ENCODE data around the gene SRRM1. TPM values are rescaled to one million over a fixed set of nuclear protein-coding genes. Genes with fewer than 3 reads are reported as not detected.

Gene SRRM1
- total and polyA plus RNA-seq, 9 of the 15 experiments (the other 6 are each of a cell fraction or from before 2014, with no cell fraction given), result 54.5 to 268 (median 115) TPM

DNA sequence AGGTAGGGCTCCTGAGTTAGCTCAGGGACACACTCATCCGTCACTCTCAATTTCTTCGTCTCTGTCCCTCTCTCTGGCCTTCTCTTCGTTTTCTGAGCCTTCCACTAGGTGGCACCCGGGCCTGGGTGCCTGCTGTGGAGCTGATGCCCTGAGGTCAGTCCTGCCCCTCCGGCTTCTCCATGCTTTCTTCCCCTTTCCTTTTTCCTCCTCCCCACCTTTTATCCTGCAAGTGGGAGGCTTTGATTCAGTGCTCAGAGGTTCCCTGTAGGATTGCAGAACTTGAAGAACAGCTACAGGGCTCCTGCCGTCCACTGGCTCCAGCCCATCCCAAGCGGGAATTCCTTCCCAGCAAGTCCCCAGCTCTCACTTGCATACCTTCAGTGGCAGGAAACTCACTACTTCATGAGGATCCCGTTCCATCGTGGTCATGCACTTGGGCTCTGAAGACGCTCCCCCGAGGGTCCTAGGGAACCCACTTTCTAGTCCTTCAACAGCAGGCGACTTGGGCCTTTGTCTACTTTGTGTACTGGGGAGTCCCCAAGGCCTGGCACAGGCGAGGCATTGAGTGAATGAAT lies 45.6 kb downstream of the SRRM1 start (continued):
- no peak for TF ChIP-seq RREB1 (CRISPR knock-in tag; IDR thresholded peaks at IDR 0.05)
- TF ChIP-seq SMARCB1 (IDR thresholded peaks at IDR 0.05; ENCODE audit: insufficient read length, low read depth), result no peak
- TF ChIP-seq MYNN (IDR thresholded peaks at IDR 0.05), result no peak
- TF ChIP-seq MYNN (CRISPR knock-in tag; IDR thresholded peaks at IDR 0.05), result no peak
- TF ChIP-seq POLR2H (tag; IDR thresholded peaks at IDR 0.05; ENCODE audit: low read depth), result no peak
- peak; percentile 11 to 55; a peak in 1 of 4 replicates for TF ChIP-seq MLLT1 (IDR thresholded peaks at IDR 0.05)
- TF ChIP-seq SMARCE1 (IDR thresholded peaks at IDR 0.05), result no peak
- no peak for TF ChIP-seq ELF4 (CRISPR knock-in tag; IDR thresholded peaks at IDR 0.05)
- TF ChIP-seq STAG1 (CRISPR knock-in tag; IDR thresholded peaks at IDR 0.05; ENCODE audit: borderline replicate concordance), result peak; percentile 65; the same call in 1 of the 2 replicates
- no peak for TF ChIP-seq JUNB (CRISPR knock-in tag; conservative IDR thresholded peaks at IDR 0.05)
- TF ChIP-seq ZKSCAN8 (CRISPR knock-in tag; IDR thresholded peaks at IDR 0.05), result no peak
- no peak for TF ChIP-seq FOXA1 (IDR thresholded peaks at IDR 0.05; ENCODE audit: borderline replicate concordance)
- no peak for TF ChIP-seq ZNF644 (tag; IDR thresholded peaks at IDR 0.05; ENCODE audit: low read depth)
- no peak for TF ChIP-seq CEBPZ (IDR thresholded peaks at IDR 0.05; ENCODE audit: borderline replicate concordance, low read depth, low read length)
- no peak for TF ChIP-seq ZBTB49 (CRISPR knock-in tag; IDR thresholded peaks at IDR 0.05; ENCODE audit: borderline replicate concordance)
